Type B pancreatic cell (in vitro differentiated cells): ENCODE data around the gene LRRC56. TPM values are rescaled to one million over a fixed set of nuclear protein-coding genes. Genes with fewer than 3 reads are reported as not detected.

Source experiments
- DNase-seq: peaks from one replicate; pipeline ENCODE4 v3.0.0; 2021; ENCODE audit warnings: mixed read lengths; ENCODE audit not compliant: unreplicated experiment; ENCODE audit errors: extremely low spot score
- H3K27ac Mint-ChIP-seq: 2 replicates; pipeline ENCODE4 v1.8.0; 2021; ENCODE audit warnings: mild to moderate bottlenecking, mixed read lengths
- H3K27me3 Mint-ChIP-seq: 2 replicates; pipeline ENCODE4 v1.8.0; 2021; ENCODE audit warnings: mixed read lengths
- H3K36me3 Mint-ChIP-seq: 2 replicates; pipeline ENCODE4 v1.8.0; 2021; ENCODE audit warnings: mixed read lengths
- H3K4me1 Mint-ChIP-seq: one replicate; pipeline ENCODE4 v1.8.0; 2021; ENCODE audit warnings: mixed read lengths; ENCODE audit not compliant: unreplicated experiment
- H3K4me3 Mint-ChIP-seq: 2 replicates; pipeline ENCODE4 v1.8.0; 2021; ENCODE audit warnings: mild to moderate bottlenecking, mixed read lengths
- H3K9me3 Mint-ChIP-seq: 2 replicates; pipeline ENCODE4 v1.8.0; 2021; ENCODE audit warnings: mixed read lengths
- CTCF ChIP-seq: fragments of 200-600 bp; sonication (generic); conservative IDR thresholded peaks from 2 replicates; pipeline ENCODE4 v1.5.0; 2021; ENCODE audit warnings: antibody characterized with exemption, mild to moderate bottlenecking
- total RNA-seq: library from RNA; stranded (reverse); gene quantifications from 2 replicates; pipeline ENCODE4 v1.2.1, GENCODE V29; 2021; ENCODE audit warnings: low replicate concordance

LRRC56 gene
- total RNA-seq, 1 donor from 2014 or later: 1.7 TPM

DNA sequence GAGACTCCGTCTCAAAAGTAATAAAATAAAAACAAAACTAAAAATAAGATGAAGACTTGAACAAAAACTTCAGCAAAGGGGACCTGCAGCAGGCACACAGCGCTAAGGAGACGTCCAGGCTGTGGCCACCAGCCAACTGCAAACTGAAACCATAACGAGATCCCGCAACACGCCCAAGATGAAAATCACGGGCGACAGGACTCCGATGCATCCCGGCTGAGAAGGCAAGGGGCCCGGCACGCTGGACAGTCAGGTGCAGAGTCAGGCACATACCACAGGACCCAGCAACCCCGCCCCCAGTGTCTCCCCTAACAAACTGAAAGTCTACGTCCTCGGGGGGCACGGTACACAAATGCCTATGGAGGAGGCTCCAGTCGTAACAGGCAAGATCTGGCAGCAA is 11.1 kb upstream of the LRRC56 start:
- no peak for TF ChIP-seq CTCF
- Mint-ChIP-seq H3K9me3 (no peaks in the 10 kb centered on the region), H3K4me1 (no peaks in the 10 kb centered on the region), H3K27ac (no peak overlapping the region), H3K4me3 (no peak overlapping the region), H3K27me3 (no peaks in the 10 kb centered on the region), H3K36me3 (no peaks in the 10 kb centered on the region)
- no peak for DNase-seq

DNA sequence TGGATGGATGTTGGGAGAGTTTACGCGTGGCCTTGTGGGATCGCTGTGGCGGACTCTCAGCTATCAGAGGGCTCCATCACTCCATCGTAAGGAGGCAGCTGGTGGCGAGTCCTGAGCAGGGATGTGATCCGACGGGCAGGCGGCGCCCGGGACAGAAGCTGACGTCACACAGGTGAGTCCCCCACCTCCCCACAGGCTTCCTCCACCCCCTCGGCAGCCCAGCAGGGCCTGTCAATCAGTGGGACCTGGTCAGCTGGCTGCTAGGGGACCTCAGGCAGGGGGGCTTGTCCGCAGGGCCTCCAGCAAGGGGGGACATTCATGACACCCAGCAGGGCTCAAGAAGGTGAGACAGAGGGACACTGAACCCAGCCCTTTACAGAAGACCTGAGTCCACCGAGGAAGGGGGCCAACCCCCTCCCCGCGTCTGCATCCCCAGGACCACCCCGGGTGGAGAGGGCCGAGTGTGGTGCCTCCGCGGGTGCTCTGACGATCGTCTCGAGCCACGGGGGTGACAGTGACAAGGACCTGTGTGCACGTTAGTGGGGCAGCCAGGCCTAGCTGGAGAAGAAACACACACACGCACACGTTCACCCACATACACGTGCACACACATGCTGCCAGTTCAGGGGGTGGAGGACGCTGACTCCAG is 9.0 kb upstream of the LRRC56 start:
- Mint-ChIP-seq H3K4me1 (no peaks in the 10 kb centered on the region), H3K27me3 (no peaks in the 10 kb centered on the region), H3K36me3 (no peaks in the 10 kb centered on the region), H3K27ac (no peak overlapping the region), H3K9me3 (no peaks in the 10 kb centered on the region), H3K4me3 (no peak overlapping the region)
- DNase-seq: no peak
- TF ChIP-seq CTCF: no peak

DNA sequence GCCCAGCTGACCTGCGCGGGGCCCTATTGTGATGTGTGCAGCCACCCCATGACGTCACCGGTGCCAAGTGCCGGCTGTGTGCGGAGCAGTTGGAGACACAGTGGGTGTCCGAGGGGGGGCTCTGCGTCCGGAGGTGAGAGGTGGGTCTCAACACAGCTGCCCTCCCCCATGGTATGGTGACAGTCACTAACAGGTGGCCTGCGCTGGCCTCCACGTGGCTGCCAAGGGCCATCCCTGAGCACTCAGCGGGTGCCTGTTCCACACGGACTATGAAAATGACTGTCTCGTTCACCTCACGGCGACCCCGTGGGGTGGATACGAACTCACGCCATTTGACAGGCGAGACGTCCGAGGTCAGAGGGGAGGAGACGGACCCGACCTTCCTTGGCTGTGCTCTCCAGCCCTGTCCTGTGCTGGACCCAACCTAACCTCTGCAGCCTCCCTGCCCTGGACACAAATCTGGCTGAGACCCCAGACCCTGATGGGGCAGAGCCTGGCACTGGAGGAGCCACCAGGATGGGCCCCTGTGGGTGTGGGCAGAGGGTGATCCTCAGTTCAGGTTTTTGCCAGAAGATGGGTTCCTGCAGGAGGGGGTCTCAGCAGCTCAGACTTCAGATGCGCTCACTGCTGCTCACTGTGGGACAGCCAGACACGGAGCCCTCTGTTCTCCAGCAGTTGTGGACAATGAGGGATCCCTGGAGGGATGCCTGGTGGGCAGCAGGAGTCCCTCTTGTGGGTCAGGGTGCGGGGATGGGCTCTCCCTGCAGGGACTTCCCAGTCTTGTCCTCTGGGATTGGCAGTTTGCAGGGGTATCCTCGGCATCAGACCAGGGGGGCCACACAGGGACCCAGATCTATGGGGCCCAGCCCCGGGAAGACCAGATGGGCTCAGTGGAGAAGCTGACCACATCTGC is 8.3 kb upstream of the LRRC56 start:
- Mint-ChIP-seq H3K4me1 (no peaks in the 10 kb centered on the region), H3K27ac (no peak overlapping the region), H3K4me3 (no peak overlapping the region), H3K9me3 (no peaks in the 10 kb centered on the region), H3K27me3 (no peaks in the 10 kb centered on the region), H3K36me3 (no peaks in the 10 kb centered on the region)
- TF ChIP-seq CTCF: no peak
- DNase-seq: no peak

DNA sequence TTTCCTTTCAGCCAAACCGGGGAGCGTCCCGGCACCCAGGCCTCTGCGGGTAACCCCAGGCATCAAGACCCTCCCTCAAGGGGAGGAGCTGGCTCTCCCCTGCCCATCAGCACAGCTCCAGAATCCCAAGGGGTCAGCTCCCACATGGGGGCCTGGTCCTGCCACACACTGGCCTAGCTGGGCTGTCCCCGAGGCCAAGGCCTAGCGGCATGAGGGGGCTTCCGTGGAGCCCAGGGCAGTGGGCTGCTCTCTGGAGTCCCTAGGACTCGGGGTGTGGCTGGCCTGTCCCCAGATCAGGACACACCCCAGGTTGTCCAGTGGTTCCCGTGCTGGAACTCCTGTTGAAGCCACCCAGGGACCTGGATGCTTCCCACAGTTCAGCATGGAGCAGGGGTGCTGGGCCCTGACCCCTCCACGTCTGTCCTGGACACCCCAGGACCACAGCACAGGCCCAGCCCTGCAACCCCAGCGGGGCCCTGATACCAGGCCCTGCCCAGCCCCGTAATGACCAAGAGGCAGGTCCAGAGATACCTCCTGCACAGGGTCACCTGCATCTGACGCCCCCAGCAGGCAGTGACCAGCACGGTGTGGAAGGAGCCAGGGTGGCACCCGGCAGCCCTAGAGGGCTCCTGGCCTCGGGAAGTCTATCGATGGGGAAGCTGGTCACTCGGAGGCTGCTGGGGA is 7.5 kb upstream of the LRRC56 start:
- Mint-ChIP-seq H3K4me1 (no peaks in the 10 kb centered on the region), H3K9me3 (no peaks in the 10 kb centered on the region), H3K27me3 (no peaks in the 10 kb centered on the region), H3K4me3 (no peak overlapping the region), H3K27ac (no peak overlapping the region), H3K36me3 (no peaks in the 10 kb centered on the region)
- TF ChIP-seq CTCF: no peak
- no peak for DNase-seq

DNA sequence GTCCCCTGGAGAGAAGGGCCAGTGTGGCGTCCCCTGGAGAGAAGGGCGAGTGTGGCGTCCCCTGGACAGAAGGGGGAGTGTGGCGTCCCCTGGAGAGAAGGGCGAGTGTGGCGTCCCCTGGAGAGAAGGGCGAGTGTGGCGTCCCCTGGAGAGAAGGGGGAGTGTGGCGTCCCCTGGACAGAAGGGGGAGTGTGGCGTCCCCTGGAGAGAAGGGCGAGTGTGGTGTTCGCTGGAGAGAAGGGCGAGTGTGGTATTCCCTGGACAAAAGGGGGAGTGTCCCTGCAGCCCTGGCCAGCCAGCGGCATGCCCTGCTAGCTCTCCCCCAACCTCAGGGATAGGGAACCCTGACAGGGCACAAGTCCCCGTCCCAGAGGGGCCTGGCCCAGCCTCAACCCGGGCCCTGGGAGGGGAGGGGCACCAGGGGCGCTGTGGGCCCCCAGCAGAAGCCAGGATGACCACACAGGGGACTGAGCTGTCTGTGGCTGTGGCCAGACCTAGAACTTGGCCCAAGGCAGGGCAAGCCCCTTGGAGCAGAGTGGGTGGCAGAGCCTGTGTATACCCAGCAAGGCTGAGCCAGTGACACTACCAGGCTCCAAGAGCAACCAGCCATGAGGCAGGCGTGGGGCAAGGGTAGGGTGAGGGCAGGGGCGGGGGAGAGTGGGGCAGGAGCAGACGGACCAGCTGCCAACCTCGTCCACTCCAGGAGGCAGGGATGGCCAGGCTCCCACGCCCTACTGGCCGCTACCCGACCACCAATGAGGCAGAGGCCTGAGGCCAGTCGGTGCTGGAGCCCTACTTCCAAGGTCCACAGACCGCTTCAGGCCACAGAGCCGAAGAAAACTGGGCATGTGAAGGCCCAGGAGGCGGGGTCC is 6.1 kb upstream of the LRRC56 start:
- H3K36me3 Mint-ChIP-seq: no peaks in the 10 kb centered on the region
- H3K4me1 Mint-ChIP-seq: no peaks in the 10 kb centered on the region
- peak; percentile 68 for DNase-seq
- no peaks in the 10 kb centered on the region for H3K9me3 Mint-ChIP-seq
- TF ChIP-seq CTCF: no peak
- H3K4me3 Mint-ChIP-seq: peak overlapping the region; percentile 64
- H3K27me3 Mint-ChIP-seq: peaks cover 2% of the 10 kb centered on the region
- no peak overlapping the region for H3K27ac Mint-ChIP-seq
